ENCODE measurements around the gene ARHGAP12. TPM values are rescaled to one million over a fixed set of nuclear protein-coding genes. Genes with fewer than 3 reads are reported as not detected.

ARHGAP12 gene
- total and polyA plus RNA-seq, 2 donors (not counting 3 experiments of a cell fraction or from before 2014, with no cell fraction given) = 5.8 to 19.3 TPM

- peak overlapping the region; percentile 53 for H3K9ac ChIP-seq (replicated peaks; ENCODE audit: extremely low read depth, insufficient read depth, low read length)
- CTCF ChIA-PET = interaction anchor here (0.7 to 1.9 kb wide), 5 partner anchors 25 to 115 kb away, joined by 3 to 12 read pairs (median 4); no protein-coding TSS in a partner anchor
- POLR2A ChIA-PET = no interaction called here
- dilution Hi-C loops (cut with MboI; ENCODE audit: extremely low pct_ligation_motif_present, low sequenced_read_pairs) = no loop called here
- no peaks in the 10 kb centered on the region for H3K27me3 ChIP-seq (ENCODE audit: control insufficient read depth in 2 of 2, insufficient read depth in 2 of 2, low read length in 2 of 2)
- peak overlapping the region; percentile 96 for H3K4me2 ChIP-seq (ENCODE audit: insufficient read depth, low read length)
- no peaks in the 10 kb centered on the region for H3K9me1 ChIP-seq (replicated peaks; ENCODE audit: control insufficient read depth, extremely low read depth, insufficient read depth, low read length)
- no peaks in the 10 kb centered on the region for H3K79me2 ChIP-seq (ENCODE audit: control insufficient read depth, insufficient read depth, low read length)
- H3K4me1 ChIP-seq (ENCODE audit: control insufficient read depth, extremely low read depth, insufficient read depth, low read length) = peaks cover 17% of the 10 kb centered on the region
- DNase-seq (ENCODE audit: low read depth, low spot score) (peak; percentile 89), FAIRE-seq (peak; percentile 81)
- TF ChIP-seq CTCF (IDR thresholded peaks at IDR 0.05; ENCODE audit: extremely low read depth in 1 of 2, insufficient read depth in 1 of 2, low read depth in 1 of 2, low read length in 2 of 2) (no peak), JUN (IDR thresholded peaks at IDR 0.05; ENCODE audit: borderline replicate concordance, insufficient read depth, insufficient read length, low read depth) (peak; percentile 71), FOS (IDR thresholded peaks at IDR 0.05; ENCODE audit: borderline replicate concordance, insufficient read depth, low read length) (peak; percentile 68)
- BruUV-seq (replicated peaks) = no TSS peak
- no peaks in the 10 kb centered on the region for H3K36me3 ChIP-seq (ENCODE audit: control insufficient read depth in 2 of 2, extremely low read depth in 1 of 2, insufficient read depth in 2 of 2, low read length in 2 of 2)
- H4K20me1 ChIP-seq (replicated peaks; ENCODE audit: control insufficient read depth, extremely low read depth, insufficient read depth, low read length) = no peaks in the 10 kb centered on the region
- H3K9me3 ChIP-seq (replicated peaks; ENCODE audit: control insufficient read depth, insufficient read depth, low read length) = no peaks in the 10 kb centered on the region
- peak overlapping the region; percentile 91 for H2AFZ ChIP-seq (ENCODE audit: low read depth, low read length)
- intact Hi-C loops (cut with micrococcal nuclease) = no loop called here
- peak overlapping the region; percentile 93 for H3K27ac ChIP-seq (ENCODE audit: insufficient read depth, low read depth, low read length)
- H3K4me3 ChIP-seq (replicated peaks in 1 of 3; ENCODE audit: insufficient read depth in 1 of 3, low read depth in 1 of 3, low read length in 3 of 3) = peak overlapping the region in 1 of 3 experiments; percentile 45
Measured at GRCh38 chr10:31977440-31978155, 49.0 kb upstream of the ARHGAP12 start.

GRCh38 chr10:31975157-31975765 is 46.6 kb upstream of the ARHGAP12 start:
- POLR2A ChIA-PET = no interaction called here
- no peak overlapping the region for H3K4me2 ChIP-seq (ENCODE audit: insufficient read depth, low read length)
- no peaks in the 10 kb centered on the region for H3K9me1 ChIP-seq (replicated peaks; ENCODE audit: control insufficient read depth, extremely low read depth, insufficient read depth, low read length)
- no peaks in the 10 kb centered on the region for H3K27me3 ChIP-seq (ENCODE audit: control insufficient read depth in 2 of 2, insufficient read depth in 2 of 2, low read length in 2 of 2)
- H4K20me1 ChIP-seq (replicated peaks; ENCODE audit: control insufficient read depth, extremely low read depth, insufficient read depth, low read length) = no peaks in the 10 kb centered on the region
- DNase-seq (ENCODE audit: low read depth, low spot score) (no peak), FAIRE-seq (no peak)
- TF ChIP-seq POLR2A (IDR thresholded peaks at IDR 0.05; ENCODE audit: low read depth, low read length) (no peak), MYC (IDR thresholded peaks at IDR 0.05; ENCODE audit: low read depth, low read length) (no peak), EZH2 (IDR thresholded peaks at IDR 0.05; ENCODE audit: borderline replicate concordance, low read depth, low read length, severe bottlenecking) (no peak), POLR2AphosphoS5 (IDR thresholded peaks at IDR 0.05; ENCODE audit: insufficient read depth, low read depth, low read length) (no peak), FOS (IDR thresholded peaks at IDR 0.05; ENCODE audit: borderline replicate concordance, insufficient read depth, low read length) (no peak), MAX (IDR thresholded peaks at IDR 0.05; ENCODE audit: insufficient read depth, insufficient read length) (no peak), JUN (IDR thresholded peaks at IDR 0.05; ENCODE audit: borderline replicate concordance, insufficient read depth, insufficient read length, low read depth) (no peak), GATA2 (IDR thresholded peaks at IDR 0.05; ENCODE audit: insufficient read depth, insufficient read length, low read depth, low read length) (no peak), CTCF (IDR thresholded peaks at IDR 0.05; ENCODE audit: extremely low read depth in 1 of 2, insufficient read depth in 1 of 2, low read depth in 1 of 2, low read length in 2 of 2) (no peak)
- CTCF ChIA-PET = no interaction called here
- H3K4me3 ChIP-seq (replicated peaks in 1 of 3; ENCODE audit: insufficient read depth in 1 of 3, low read depth in 1 of 3, low read length in 3 of 3) = no peak overlapping the region
- no peaks in the 10 kb centered on the region for H3K36me3 ChIP-seq (ENCODE audit: control insufficient read depth in 2 of 2, extremely low read depth in 1 of 2, insufficient read depth in 2 of 2, low read length in 2 of 2)
- no peak overlapping the region for H3K27ac ChIP-seq (ENCODE audit: insufficient read depth, low read depth, low read length)
- no peak overlapping the region for H2AFZ ChIP-seq (ENCODE audit: low read depth, low read length)
- H3K9ac ChIP-seq (replicated peaks; ENCODE audit: extremely low read depth, insufficient read depth, low read length) = no peak overlapping the region
- H3K79me2 ChIP-seq (ENCODE audit: control insufficient read depth, insufficient read depth, low read length) = no peaks in the 10 kb centered on the region
- H3K4me1 ChIP-seq (ENCODE audit: control insufficient read depth, extremely low read depth, insufficient read depth, low read length) = peaks cover 17% of the 10 kb centered on the region
- dilution Hi-C loops (cut with MboI; ENCODE audit: extremely low pct_ligation_motif_present, low sequenced_read_pairs) = no loop called here
- intact Hi-C loops (cut with micrococcal nuclease) = no loop called here
- no TSS peak for BruUV-seq (replicated peaks)
- H3K9me3 ChIP-seq (replicated peaks; ENCODE audit: control insufficient read depth, insufficient read depth, low read length) = no peaks in the 10 kb centered on the region

Data from endothelial cell of umbilical vein (primary cell).